DND-41 (cell line): Measurements from ENCODE around the gene CIP2A.

ENCODE experiments used
- ATAC-seq: fragments of 200-7000 bp; cut with Tn5 transposase; 3 replicates; pipeline ENCODE4 v1.9.1; 2021; ENCODE audit warnings: low read depth; ENCODE audit not compliant: insufficient read depth
- DNase-seq: peaks from one replicate; pipeline ENCODE4 v3.0.0-alpha.2; 2020
- H2AFZ ChIP-seq: 2 replicates; pipeline ENCODE4 v1.6.0; 2012; ENCODE audit warnings: low read depth, low read length
- H3K27ac ChIP-seq: 2 replicates; pipeline ENCODE4 v1.5.1; 2012; ENCODE audit warnings: low read length, inconsistent platforms
- H3K27me3 ChIP-seq: fragments of 200-600 bp; sonication (generic); 2 replicates; pipeline ENCODE4 v1.6.0; 2012; ENCODE audit warnings: low read length, mild to moderate bottlenecking, inconsistent platforms; ENCODE audit not compliant: insufficient read depth, poor library complexity
- H3K36me3 ChIP-seq: 2 replicates; pipeline ENCODE4 v1.5.1; 2012; ENCODE audit warnings: low read length, inconsistent platforms; ENCODE audit not compliant: insufficient read depth
- H3K4me1 ChIP-seq: 2 replicates; pipeline ENCODE4 v1.5.1; 2012; ENCODE audit warnings: mild to moderate bottlenecking, low read length; ENCODE audit not compliant: insufficient read depth
- H3K4me2 ChIP-seq: 2 replicates; pipeline ENCODE4 v1.6.0; 2012; ENCODE audit warnings: mild to moderate bottlenecking, moderate library complexity, low read length, inconsistent platforms; ENCODE audit not compliant: insufficient read depth
- H3K4me3 ChIP-seq, 2 experiments: fragments of 200-600 bp in 1 of 2; shearing (Covaris generic) in 1 of 2; 2 replicates each; pipeline ENCODE4 v1.5.1; 2012 to 2016; ENCODE audit warnings: inconsistent platforms in 2 of 2, low read length in 2 of 2, mild to moderate bottlenecking in 2 of 2, low read depth in 1 of 2, moderate library complexity in 1 of 2
- H3K79me2 ChIP-seq: 2 replicates; pipeline ENCODE4 v1.6.0; 2012; ENCODE audit warnings: low read length, inconsistent platforms; ENCODE audit not compliant: insufficient read depth
- H3K9ac ChIP-seq: 2 replicates; pipeline ENCODE4 v1.6.0; 2012; ENCODE audit warnings: low read depth, mild to moderate bottlenecking, inconsistent platforms, low read length, moderate library complexity
- H3K9me3 ChIP-seq: 2 replicates; pipeline ENCODE4 v1.5.1; 2012; ENCODE audit warnings: low read length, moderate library complexity, mild to moderate bottlenecking, inconsistent platforms; ENCODE audit not compliant: insufficient read depth, severe bottlenecking
- H4K20me1 ChIP-seq: 2 replicates; pipeline ENCODE4 v1.6.0; 2012; ENCODE audit warnings: low read length; ENCODE audit not compliant: insufficient read depth
- CTCF ChIP-seq: IDR thresholded peaks from 2 replicates; pipeline ENCODE4 v1.5.1; 2012; ENCODE audit warnings: borderline replicate concordance, low read length, moderate library complexity, mild to moderate bottlenecking; ENCODE audit not compliant: poor library complexity, severe bottlenecking; ENCODE audit errors: extremely low read depth
- EZH2 ChIP-seq: IDR thresholded peaks from 3 replicates; pipeline ENCODE4 v1.6.1; 2012; ENCODE audit warnings: borderline replicate concordance, low read depth, mild to moderate bottlenecking, moderate library complexity, low read length, inconsistent platforms; ENCODE audit not compliant: severe bottlenecking

Gene CIP2A

GRCh38 chr3:108509263-108509662, 80.0 kb downstream of the CIP2A start:
- no peak for ATAC-seq
- Histone ChIP-seq H3K27me3 (no peaks in the 10 kb centered on the region), H3K4me3 (no peak overlapping the region), H3K36me3 (no peaks in the 10 kb centered on the region), H4K20me1 (no peaks in the 10 kb centered on the region), H2AFZ (no peak overlapping the region), H3K79me2 (no peaks in the 10 kb centered on the region), H3K4me1 (no peaks in the 10 kb centered on the region), H3K4me2 (no peak overlapping the region), H3K9me3 (no peaks in the 10 kb centered on the region), H3K9ac (no peak overlapping the region), H3K27ac (no peak overlapping the region)
- TF ChIP-seq CTCF, result no peak
- no peak for TF ChIP-seq EZH2
- no peak for DNase-seq

GRCh38 chr3:108507902-108508301, 81.3 kb downstream of the CIP2A start:
- Histone ChIP-seq H3K27ac (no peak overlapping the region), H3K27me3 (no peaks in the 10 kb centered on the region), H3K9me3 (no peaks in the 10 kb centered on the region), H3K4me2 (no peak overlapping the region), H3K4me1 (no peaks in the 10 kb centered on the region), H3K79me2 (no peaks in the 10 kb centered on the region), H3K9ac (no peak overlapping the region), H3K4me3 (no peak overlapping the region), H3K36me3 (no peaks in the 10 kb centered on the region), H2AFZ (no peak overlapping the region), H4K20me1 (no peaks in the 10 kb centered on the region)
- ATAC-seq, result no peak
- DNase-seq, result no peak
- no peak for TF ChIP-seq EZH2
- no peak for TF ChIP-seq CTCF

GRCh38 chr3:108505811-108506210, 83.4 kb downstream of the CIP2A start:
- ATAC-seq (no peak), DNase-seq (no peak)
- H3K4me2 ChIP-seq, result no peak overlapping the region

More at GRCh38 chr3:108505811-108506210, 83.4 kb downstream of the CIP2A start:
- TF ChIP-seq EZH2 (no peak), CTCF (no peak)
- Histone ChIP-seq H3K27me3 (no peaks in the 10 kb centered on the region), H3K27ac (no peak overlapping the region), H3K9ac (no peak overlapping the region), H2AFZ (no peak overlapping the region), H4K20me1 (no peaks in the 10 kb centered on the region), H3K36me3 (no peaks in the 10 kb centered on the region), H3K4me3 (no peak overlapping the region), H3K9me3 (no peaks in the 10 kb centered on the region), H3K4me1 (no peaks in the 10 kb centered on the region), H3K79me2 (no peaks in the 10 kb centered on the region)
